Colonic mucosa (tissue), 4 donors: Measurements from ENCODE around the gene GALNT9. TPM values are rescaled to one million over a fixed set of nuclear protein-coding genes. Genes with fewer than 3 reads are reported as not detected.

Experiments used
- DNase-seq: peaks from one replicate; pipeline ENCODE4 v3.0.0-alpha.2; 2020
- H3K27ac ChIP-seq: fragments of 200-600 bp; one replicate; pipeline ENCODE4 v1.8.0; 2021
- H3K27me3 ChIP-seq: fragments of 200-600 bp; one replicate; pipeline ENCODE4 v1.8.0; 2021
- H3K36me3 ChIP-seq: fragments of 200-600 bp; one replicate; pipeline ENCODE4 v1.8.0; 2021
- H3K4me1 ChIP-seq: fragments of 200-600 bp; one replicate; pipeline ENCODE4 v1.8.0; 2021; ENCODE audit warnings: mild to moderate bottlenecking
- H3K4me3 ChIP-seq: fragments of 200-600 bp; one replicate; pipeline ENCODE4 v1.8.0; 2021
- H3K9ac ChIP-seq, 2 donors: one replicate each; pipeline ENCODE4 v1.7.0; 2013; ENCODE audit warnings: control low read depth in 2 of 2, low read depth in 2 of 2, low read length in 2 of 2
- H3K9me3 ChIP-seq: fragments of 200-600 bp; one replicate; pipeline ENCODE4 v1.8.0; 2021
- CTCF ChIP-seq: fragments of 200-600 bp; IDR thresholded peaks from one replicate; pipeline ENCODE4 v1.8.0; 2022; ENCODE audit warnings: antibody characterized with exemption, mild to moderate bottlenecking
- intact Hi-C: fragments of 100-400 bp; cut with DNase I; formaldehyde crosslinking; loops from one replicate; pipeline ENCODE4 v1.14.1; 2022
- total RNA-seq, 2 donors: library from RNA; stranded (reverse); fragmentation: NEBNext Ultra II Directional in 1 of 2; extraction: Animal tissue kit (Norgen Biotek cat#: 25700) in 1 of 2; gene quantifications; one replicate each; pipeline ENCODE4 v1.2.1, GENCODE V29; 2021
- donor health status: healthy.
- donor health status: DM: no; HTN: no; CAD: no.
- donor health status: DM: no; HTN: no; CAD: no.

Gene GALNT9
- total RNA-seq, 2 donors from 2014 or later: 0.45 TPM; not detected in 1

- Histone ChIP-seq H3K27me3 (peaks cover 20% of the 10 kb centered on the region), H3K4me1 (no peaks in the 10 kb centered on the region), H3K36me3 (no peaks in the 10 kb centered on the region), H3K9ac (no peak overlapping the region), H3K9me3 (no peaks in the 10 kb centered on the region), H3K27ac (no peak overlapping the region), H3K4me3 (no peak overlapping the region)
- DNase-seq: no peak
- intact Hi-C loops: no loop called here
- no peak for TF ChIP-seq CTCF
Measured at GRCh38 chr12:132204793-132205270, 124.6 kb downstream of the GALNT9 start.

DNA sequence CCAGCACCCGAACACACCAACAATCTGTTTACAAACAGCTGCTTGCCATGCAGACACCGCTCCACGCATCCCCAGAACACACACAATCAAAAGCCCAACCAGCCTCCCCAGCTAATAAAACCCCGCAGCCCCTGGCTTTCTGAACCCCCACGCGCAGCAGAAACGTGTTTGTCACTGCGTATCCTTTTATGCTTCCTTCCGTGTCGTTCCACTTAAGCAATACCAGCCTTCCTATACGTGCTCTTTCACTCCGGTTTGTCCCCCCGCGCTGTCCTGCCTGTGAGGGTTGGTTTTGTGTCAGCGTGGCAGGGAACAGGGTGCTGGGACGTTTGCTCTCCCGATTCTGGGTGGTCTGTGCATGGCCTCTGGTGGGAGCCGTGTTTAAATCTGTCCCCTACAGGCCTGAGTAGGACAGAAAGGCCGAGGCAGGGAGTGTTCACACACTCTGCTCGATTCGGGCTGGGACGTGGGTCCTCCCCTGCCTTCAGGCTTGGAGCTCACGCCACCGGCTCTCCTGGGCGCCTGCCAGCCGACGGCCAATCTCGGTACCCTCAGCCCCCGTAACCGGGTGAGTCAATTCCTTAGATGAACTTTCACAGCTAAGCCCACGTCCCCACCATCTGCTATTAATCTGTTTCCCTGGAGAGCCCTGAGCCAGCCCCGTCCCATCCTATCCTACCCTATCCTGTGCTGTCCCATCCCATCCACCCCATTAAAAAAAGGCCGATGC is 125.2 kb downstream of the GALNT9 start:
- Histone ChIP-seq H3K27me3 (peaks cover 20% of the 10 kb centered on the region), H3K9ac (no peak overlapping the region), H3K9me3 (no peaks in the 10 kb centered on the region), H3K27ac (no peak overlapping the region), H3K4me1 (no peaks in the 10 kb centered on the region), H3K4me3 (no peak overlapping the region), H3K36me3 (no peaks in the 10 kb centered on the region)
- no peak for TF ChIP-seq CTCF
- no peak for DNase-seq
- intact Hi-C loops: no loop called here

DNA sequence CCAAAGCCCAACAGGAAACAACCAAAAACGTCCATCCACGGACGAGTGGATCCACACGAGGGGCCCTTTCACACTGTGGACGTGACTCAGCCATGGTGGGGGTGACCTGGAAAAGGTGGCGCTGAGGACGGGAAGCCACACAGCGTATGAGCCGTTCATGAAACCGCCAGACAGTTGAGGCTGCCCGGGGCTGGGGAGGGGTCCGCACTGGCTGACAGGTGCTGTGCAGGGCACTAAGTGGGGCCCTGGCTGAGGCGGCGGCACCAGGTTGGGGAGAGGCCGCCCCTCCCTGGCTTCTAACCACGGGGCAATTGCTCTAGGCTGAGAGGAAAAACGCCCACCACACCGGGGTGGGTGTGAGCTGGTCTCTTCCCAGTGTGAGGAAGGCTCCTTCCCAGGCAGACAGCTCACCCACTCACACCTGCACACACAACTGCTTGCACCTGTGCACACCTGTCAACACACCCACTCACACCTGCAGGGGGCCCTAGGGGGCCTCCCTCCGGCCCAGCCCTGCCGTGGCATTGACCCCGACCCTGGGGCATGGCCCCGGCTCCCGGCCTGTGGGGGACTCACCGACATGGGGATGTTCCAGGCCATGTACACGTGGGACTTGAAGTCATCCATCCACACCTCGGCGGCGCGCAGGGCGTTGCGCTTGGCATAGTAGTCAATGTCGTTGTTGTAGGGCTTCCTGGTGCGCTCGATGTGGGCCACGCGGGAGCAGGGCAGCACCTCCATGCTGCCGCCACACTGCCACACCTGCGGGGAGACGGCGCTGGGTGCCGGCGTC is 126.3 kb downstream of the GALNT9 start:
- DNase-seq: no peak
- Histone ChIP-seq H3K4me1 (no peaks in the 10 kb centered on the region), H3K9ac (no peak overlapping the region), H3K27ac (no peak overlapping the region), H3K27me3 (peaks cover 20% of the 10 kb centered on the region), H3K4me3 (no peak overlapping the region), H3K36me3 (no peaks in the 10 kb centered on the region), H3K9me3 (no peaks in the 10 kb centered on the region)
- intact Hi-C loops: no loop called here
- no peak for TF ChIP-seq CTCF

DNA sequence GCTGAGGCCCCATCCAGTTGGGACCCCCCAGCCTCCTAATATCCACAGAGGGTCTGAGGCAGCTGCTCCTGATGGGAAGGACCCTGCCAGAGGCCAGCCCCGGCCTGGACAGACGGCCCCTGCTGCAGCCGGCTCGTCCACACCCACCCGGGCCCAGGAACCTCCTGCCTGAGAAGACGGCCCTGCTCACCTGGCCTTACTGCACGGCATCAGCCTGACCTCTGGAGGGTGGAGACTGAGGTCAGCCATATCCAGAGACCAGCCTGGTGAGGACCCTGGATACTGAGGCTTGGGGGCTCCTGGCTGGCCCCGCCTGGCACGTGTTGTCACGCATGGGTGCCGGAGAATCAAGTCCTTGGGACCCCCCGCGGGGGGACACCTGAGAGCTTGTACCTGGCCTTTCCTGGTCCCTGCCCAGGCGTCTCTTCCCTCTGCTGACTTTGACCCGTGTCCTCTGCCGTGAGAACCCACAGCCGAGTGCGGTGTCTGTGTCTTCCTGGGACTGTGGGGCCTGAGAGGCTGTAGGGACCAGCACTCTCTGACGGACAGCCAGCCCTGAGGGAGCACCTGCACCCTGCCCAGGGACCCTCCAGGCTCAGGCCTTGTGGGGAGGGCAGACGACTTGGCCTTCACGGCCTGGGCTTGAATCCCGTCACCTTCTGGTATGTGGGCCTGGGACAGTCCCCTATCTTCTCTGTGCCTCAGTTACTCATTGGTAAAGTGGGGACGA is 127.8 kb downstream of the GALNT9 start:
- no peaks in the 10 kb centered on the region for H3K9me3 ChIP-seq
- no peak for TF ChIP-seq CTCF
- H3K9ac ChIP-seq: no peak overlapping the region
- H3K4me3 ChIP-seq: no peak overlapping the region
- no peaks in the 10 kb centered on the region for H3K4me1 ChIP-seq
- no peaks in the 10 kb centered on the region for H3K36me3 ChIP-seq
- no peak overlapping the region for H3K27ac ChIP-seq
- intact Hi-C loops: no loop called here
- DNase-seq: no peak
- H3K27me3 ChIP-seq: peaks cover 20% of the 10 kb centered on the region

- no peak for TF ChIP-seq CTCF
- Histone ChIP-seq H3K27me3 (peaks cover 16% of the 10 kb centered on the region), H3K4me1 (no peaks in the 10 kb centered on the region), H3K36me3 (no peaks in the 10 kb centered on the region), H3K27ac (no peak overlapping the region), H3K9me3 (no peaks in the 10 kb centered on the region), H3K4me3 (no peak overlapping the region), H3K9ac (no peak overlapping the region)
- intact Hi-C loops: no loop called here
- DNase-seq: no peak
Measured at GRCh38 chr12:132200800-132201199, 128.6 kb downstream of the GALNT9 start.
